Gastrocnemius medialis (tissue), 4 donors: ENCODE data around the gene PIAS1. TPM values are rescaled to one million over a fixed set of nuclear protein-coding genes. Genes with fewer than 3 reads are reported as not detected.

Source experiments
- ATAC-seq, 2 donors: fragments of 150-250 bp; one replicate each; pipeline ENCODE4 v1.9.1; 2016
- DNase-seq, 2 donors: peaks; one replicate each; pipeline ENCODE4 v3.0.0-alpha.2; 2019
- H3K27ac ChIP-seq, 4 donors: fragments of 200-600 bp; sonication (generic); 1 replicate in 1 of 4; 2 replicates in 3 of 4; pipeline ENCODE4 v1.5.1; 2016 to 2018; ENCODE audit warnings: mild to moderate bottlenecking in 2 of 4, moderate library complexity in 1 of 4
- H3K27me3 ChIP-seq, 3 donors: fragments of 200-600 bp; sonication (generic) in 2 of 3; 1 replicate in 1 of 3; 2 replicates in 2 of 3; pipeline versions ENCODE4 v1.5.1 to v1.6.0; 2016 to 2019; ENCODE audit warnings: mild to moderate bottlenecking in 1 of 3, moderate library complexity in 1 of 3
- H3K36me3 ChIP-seq, 2 donors: fragments of 200-600 bp; sonication (generic) in 1 of 2; one replicate each; pipeline ENCODE4 v1.5.1; 2017 to 2018
- H3K4me1 ChIP-seq, 2 donors: fragments of 200-600 bp; sonication (generic) in 1 of 2; one replicate each; pipeline ENCODE4 v1.5.1; 2016 to 2017; ENCODE audit warnings: mild to moderate bottlenecking in 2 of 2
- H3K4me3 ChIP-seq, 4 donors: fragments of 200-600 bp; sonication (generic) in 3 of 4; 1 replicate in 1 of 4; 2 replicates in 3 of 4; pipeline ENCODE4 v1.5.1; 2016 to 2019; ENCODE audit warnings: mild to moderate bottlenecking in 2 of 4
- H3K9me3 ChIP-seq, 3 donors: fragments of 200-600 bp; sonication (generic) in 2 of 3; 1 replicate in 1 of 3; 2 replicates in 2 of 3; pipeline ENCODE4 v1.5.1; 2016 to 2019
- CTCF ChIP-seq, 5 experiments: fragments of 450-650 bp in 3 of 5; fragments of 200-600 bp in 2 of 5; sonication (generic) in 2 of 5; IDR thresholded peaks in 4 of 5; conservative IDR thresholded peaks in 1 of 5; 1 replicate in 4 of 5; 2 replicates in 1 of 5; pipeline ENCODE4 v1.5.1; 2016 to 2019; ENCODE audit warnings: antibody characterized with exemption in 5 of 5, mild to moderate bottlenecking in 3 of 5, moderate library complexity in 3 of 5
- POLR2A ChIP-seq, 2 donors: fragments of 450-650 bp; IDR thresholded peaks; one replicate each; pipeline ENCODE4 v1.6.1; 2017; ENCODE audit warnings: antibody characterized with exemption in 2 of 2, mild to moderate bottlenecking in 2 of 2, moderate library complexity in 2 of 2
- in situ Hi-C, 4 donors: fragments of 200-750 bp; cut with MboI; loops; one replicate each; pipeline versions ENCODE4 v1.15.0 to v1.8.0; 2017; ENCODE audit warnings: low sequenced_read_pairs in 4 of 4
- intact Hi-C: fragments of 100-400 bp; cut with DNase I; formaldehyde crosslinking; loops from one replicate; pipeline ENCODE4 v1.15.1; 2023; ENCODE audit warnings: low total_unique reads
- total RNA-seq, 4 donors: library from RNA; depleted of rRNA; stranded (reverse); fragments of >200 nt; gene quantifications; one replicate each; pipeline versions ENCODE4 v1.1.0 to v1.2.3, GENCODE V29; 2016

Gene PIAS1
- total RNA-seq, 4 donors from 2014 or later, result 16.4 to 71.9 (median 23.5) TPM

GRCh38 chr15:68080334-68080733 is 26.2 kb downstream of the PIAS1 start:
- no peaks in the 10 kb centered on the region for H3K27me3 ChIP-seq
- peaks cover 72% of the 10 kb centered on the region in 2 donors for H3K4me1 ChIP-seq
- no peak overlapping the region for H3K27ac ChIP-seq
- in situ Hi-C loops, result no loop called here
- intact Hi-C loops, result no loop called here
- TF ChIP-seq CTCF (IDR thresholded peaks at IDR 0.05 in 4 of 5, conservative IDR thresholded peaks at IDR 0.05 in 1 of 5) (no peak), POLR2A (IDR thresholded peaks at IDR 0.05) (no peak)
- ATAC-seq, result no peak
- H3K9me3 ChIP-seq, result no peaks in the 10 kb centered on the region
- no peak for DNase-seq
- H3K4me3 ChIP-seq, result no peak overlapping the region
- no peaks in the 10 kb centered on the region for H3K36me3 ChIP-seq

GRCh38 chr15:68080783-68081182 is 26.7 kb downstream of the PIAS1 start:
- Histone ChIP-seq H3K9me3 (no peaks in the 10 kb centered on the region), H3K27me3 (no peaks in the 10 kb centered on the region), H3K27ac (no peak overlapping the region), H3K4me3 (no peak overlapping the region), H3K4me1 (peaks cover 72 to 73% of the 10 kb centered on the region in 2 donors), H3K36me3 (no peaks in the 10 kb centered on the region)
- TF ChIP-seq POLR2A (IDR thresholded peaks at IDR 0.05) (no peak), CTCF (IDR thresholded peaks at IDR 0.05 in 4 of 5, conservative IDR thresholded peaks at IDR 0.05 in 1 of 5) (no peak)
- ATAC-seq (no peak), DNase-seq (no peak)
- intact Hi-C loops (no loop called here), in situ Hi-C loops (no loop called here)

- Histone ChIP-seq H3K36me3 (peaks cover 0 to 7% of the 10 kb centered on the region in 2 donors), H3K4me3 (no peak overlapping the region), H3K27ac (no peak overlapping the region), H3K4me1 (peaks cover 66 to 76% of the 10 kb centered on the region in 2 donors), H3K27me3 (no peaks in the 10 kb centered on the region), H3K9me3 (no peaks in the 10 kb centered on the region)
- intact Hi-C loops, result no loop called here
- DNase-seq, result no peak
- no peak for TF ChIP-seq CTCF (IDR thresholded peaks at IDR 0.05 in 4 of 5, conservative IDR thresholded peaks at IDR 0.05 in 1 of 5)
- no peak for TF ChIP-seq POLR2A (IDR thresholded peaks at IDR 0.05)
- ATAC-seq, result no peak
- in situ Hi-C loops, result no loop called here
Observed at GRCh38 chr15:68081869-68082505, 27.9 kb downstream of the PIAS1 start.

- in situ Hi-C loops, result no loop called here
Observed at GRCh38 chr15:68082735-68083134, 28.6 kb downstream of the PIAS1 start.

More at GRCh38 chr15:68082735-68083134, 28.6 kb downstream of the PIAS1 start:
- Histone ChIP-seq H3K4me3 (no peak overlapping the region), H3K4me1 (peaks cover 60 to 74% of the 10 kb centered on the region in 2 donors), H3K9me3 (no peaks in the 10 kb centered on the region), H3K27ac (no peak overlapping the region), H3K27me3 (no peaks in the 10 kb centered on the region), H3K36me3 (peaks cover 0 to 14% of the 10 kb centered on the region in 2 donors)
- no peak for TF ChIP-seq POLR2A (IDR thresholded peaks at IDR 0.05)
- TF ChIP-seq CTCF (IDR thresholded peaks at IDR 0.05 in 4 of 5, conservative IDR thresholded peaks at IDR 0.05 in 1 of 5), result no peak
- DNase-seq, result no peak
- intact Hi-C loops, result no loop called here
- no peak for ATAC-seq
